NCI-H2227 (cell line): ENCODE data around the gene NRAS.
"Not testable (repeated sequence)": the region's sequence is repeated elsewhere in the genome, so short reads cannot be mapped to it uniquely, and the experiment has no call there.

Experiments
- DNase-seq: peaks from one replicate; lab custom pipeline; 2025; ENCODE audit not compliant: unreplicated experiment; lab: John Stamatoyannopoulos, UW

The NRAS gene

GRCh38 chr1:114716304-114717170 is at the start of gene NRAS:
NRAS (minus strand) TSS chr1:114716771; CDS start chr1:114716160, 611 bp downstream.
- DNase-seq = peak; percentile 96

- no peak for DNase-seq
Observed at GRCh38 chr1:114764689-114765088, 48.1 kb upstream of the NRAS start.

- peak; percentile 36 for DNase-seq
Observed at GRCh38 chr1:114758256-114758832, 41.8 kb upstream of the NRAS start.

- DNase-seq = peak; percentile 99
Observed at GRCh38 chr1:114757455-114758255, 41.1 kb upstream of the NRAS start, which contains the start of gene CSDE1. CSDE1 (minus strand) TSS chr1:114757984; CDS start chr1:114739890, 18,094 bp downstream.

- DNase-seq = no peak
Observed at GRCh38 chr1:114756949-114757454, 40.4 kb upstream of the NRAS start.

- peak; percentile 22 for DNase-seq
Observed at GRCh38 chr1:114756009-114756892, 39.7 kb upstream of the NRAS start.

GRCh38 chr1:114755006-114755931 is 38.7 kb upstream of the NRAS start:
- DNase-seq = no peak

- not testable (repeated sequence) for DNase-seq
Observed at GRCh38 chr1:114753702-114754101, 37.1 kb upstream of the NRAS start.

- no peak for DNase-seq
Observed at GRCh38 chr1:114753143-114753542, 36.6 kb upstream of the NRAS start.

GRCh38 chr1:114750780-114751179 is 34.2 kb upstream of the NRAS start:
- no peak for DNase-seq

GRCh38 chr1:114749835-114750234 is 33.3 kb upstream of the NRAS start:
- DNase-seq = no peak

- DNase-seq = no peak
Observed at GRCh38 chr1:114746450-114747121, 30.0 kb upstream of the NRAS start.

- DNase-seq = no peak
Observed at GRCh38 chr1:114745291-114745690, 28.7 kb upstream of the NRAS start.

GRCh38 chr1:114741963-114742746 is 25.6 kb upstream of the NRAS start:
- DNase-seq = no peak

- no peak for DNase-seq
Observed at GRCh38 chr1:114740331-114740730, 23.8 kb upstream of the NRAS start.

GRCh38 chr1:114737314-114737849 is 20.8 kb upstream of the NRAS start:
- DNase-seq = no peak

GRCh38 chr1:114735479-114735878 is 18.9 kb upstream of the NRAS start:
- DNase-seq = no peak

- no peak for DNase-seq
Observed at GRCh38 chr1:114729782-114730181, 13.2 kb upstream of the NRAS start.
